Fibroblast of villous mesenchyme (primary cell): ENCODE data around the gene APIP. TPM values are rescaled to one million over a fixed set of nuclear protein-coding genes. Genes with fewer than 3 reads are reported as not detected.

Experiments
- DNase-seq: peaks from one replicate; pipeline ENCODE4 v3.0.0-alpha.2; 2010; ENCODE audit warnings: low read depth
- H3K4me3 ChIP-seq: 2 replicates; pipeline ENCODE4 v1.5.1; 2011; ENCODE audit warnings: low read depth, mild to moderate bottlenecking, low read length
- total RNA-seq: library from RNA; depleted of rRNA; stranded (reverse); fragments of >200 nt; gene quantifications from 2 replicates; pipeline ENCODE4 v1.2.3, GENCODE V29; 2012
- TF ChIP-seq, protein P1 (sequence below): IDR thresholded peaks from 2 replicates; pipeline ENCODE4 v1.5.1; 2012; ENCODE audit warnings: low read depth, mild to moderate bottlenecking, low read length; ENCODE audit not compliant: insufficient read depth

Gene APIP
- total RNA-seq, 1 donor: 33.2 TPM

DNA sequence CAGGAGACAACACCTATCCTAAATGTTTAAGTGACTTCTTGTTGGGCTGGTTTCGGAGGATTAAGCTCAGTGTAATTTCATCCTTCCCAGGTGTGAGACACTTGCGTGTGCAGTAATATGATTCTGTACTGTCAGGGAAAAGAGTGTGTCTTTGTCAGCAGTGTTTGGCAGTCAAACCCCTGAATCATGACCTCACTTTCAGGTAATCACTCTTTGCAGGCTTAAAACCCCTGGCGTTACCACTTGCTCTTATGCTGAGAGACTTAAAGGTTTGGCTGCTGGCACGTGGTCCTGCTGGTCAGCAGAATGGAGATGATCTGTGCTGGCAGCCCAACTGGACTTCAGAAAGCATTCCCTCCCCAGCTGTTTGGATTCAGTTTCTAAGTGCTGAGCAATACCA, 56.1 kb downstream of the APIP start:
- no peak overlapping the region for H3K4me3 ChIP-seq
- DNase-seq: no peak
- TF ChIP-seq, protein P1, sequence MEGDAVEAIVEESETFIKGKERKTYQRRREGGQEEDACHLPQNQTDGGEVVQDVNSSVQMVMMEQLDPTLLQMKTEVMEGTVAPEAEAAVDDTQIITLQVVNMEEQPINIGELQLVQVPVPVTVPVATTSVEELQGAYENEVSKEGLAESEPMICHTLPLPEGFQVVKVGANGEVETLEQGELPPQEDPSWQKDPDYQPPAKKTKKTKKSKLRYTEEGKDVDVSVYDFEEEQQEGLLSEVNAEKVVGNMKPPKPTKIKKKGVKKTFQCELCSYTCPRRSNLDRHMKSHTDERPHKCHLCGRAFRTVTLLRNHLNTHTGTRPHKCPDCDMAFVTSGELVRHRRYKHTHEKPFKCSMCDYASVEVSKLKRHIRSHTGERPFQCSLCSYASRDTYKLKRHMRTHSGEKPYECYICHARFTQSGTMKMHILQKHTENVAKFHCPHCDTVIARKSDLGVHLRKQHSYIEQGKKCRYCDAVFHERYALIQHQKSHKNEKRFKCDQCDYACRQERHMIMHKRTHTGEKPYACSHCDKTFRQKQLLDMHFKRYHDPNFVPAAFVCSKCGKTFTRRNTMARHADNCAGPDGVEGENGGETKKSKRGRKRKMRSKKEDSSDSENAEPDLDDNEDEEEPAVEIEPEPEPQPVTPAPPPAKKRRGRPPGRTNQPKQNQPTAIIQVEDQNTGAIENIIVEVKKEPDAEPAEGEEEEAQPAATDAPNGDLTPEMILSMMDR: no peak

DNA sequence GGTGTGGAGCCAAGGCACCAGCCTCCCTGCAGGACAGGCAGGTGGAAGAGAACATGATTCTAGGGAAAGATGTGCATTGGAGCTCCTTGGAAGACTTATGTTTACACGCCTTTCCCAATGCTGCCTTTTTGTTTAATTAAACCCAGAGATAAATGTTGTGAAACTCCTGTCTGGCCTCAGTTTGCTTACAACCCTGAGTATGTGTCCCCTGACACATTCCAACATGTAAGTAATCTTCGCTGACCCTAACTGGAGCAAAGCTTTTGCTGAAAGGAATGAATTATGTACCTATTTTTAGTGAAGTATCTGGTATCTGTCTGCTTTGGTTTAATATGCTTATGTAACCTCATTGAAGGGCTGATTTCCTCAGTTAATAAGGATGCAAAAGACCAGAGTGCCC, 56.7 kb downstream of the APIP start:
- DNase-seq: peak; percentile 87
- no peak overlapping the region for H3K4me3 ChIP-seq
- TF ChIP-seq, protein P1: no peak

GRCh38 chr11:34857463-34857862, 58.7 kb downstream of the APIP start:
- DNase-seq: no peak
- TF ChIP-seq, protein P1: no peak
- no peak overlapping the region for H3K4me3 ChIP-seq

DNA sequence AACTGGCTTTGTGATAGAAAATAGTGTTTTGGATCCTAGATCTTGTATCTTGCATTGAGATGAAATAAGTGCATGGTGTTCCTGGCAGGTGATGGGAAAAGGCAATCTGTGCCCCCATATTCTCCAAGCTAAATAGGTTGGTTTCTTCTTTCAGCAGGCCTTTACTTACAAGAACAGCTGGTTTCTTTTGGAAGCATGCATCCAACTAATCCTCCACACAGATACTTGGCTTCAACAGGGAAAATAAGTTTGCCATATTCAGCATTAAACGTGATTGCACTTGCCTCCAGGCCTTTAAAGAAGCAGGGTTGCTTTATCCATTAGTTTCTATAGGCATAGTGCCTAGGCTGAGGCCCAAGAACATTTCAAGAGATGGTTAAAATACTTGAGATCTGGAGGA, 59.9 kb downstream of the APIP start:
- no peak for DNase-seq
- no peak overlapping the region for H3K4me3 ChIP-seq
- TF ChIP-seq, protein P1: no peak

- no peak for DNase-seq
- H3K4me3 ChIP-seq: no peak overlapping the region
- TF ChIP-seq, protein P1: no peak
Measured at GRCh38 chr11:34855754-34856095, 60.5 kb downstream of the APIP start.

- TF ChIP-seq, protein P1: no peak
- DNase-seq: no peak
Measured at GRCh38 chr11:34855021-34855753, 61.0 kb downstream of the APIP start.

DNA sequence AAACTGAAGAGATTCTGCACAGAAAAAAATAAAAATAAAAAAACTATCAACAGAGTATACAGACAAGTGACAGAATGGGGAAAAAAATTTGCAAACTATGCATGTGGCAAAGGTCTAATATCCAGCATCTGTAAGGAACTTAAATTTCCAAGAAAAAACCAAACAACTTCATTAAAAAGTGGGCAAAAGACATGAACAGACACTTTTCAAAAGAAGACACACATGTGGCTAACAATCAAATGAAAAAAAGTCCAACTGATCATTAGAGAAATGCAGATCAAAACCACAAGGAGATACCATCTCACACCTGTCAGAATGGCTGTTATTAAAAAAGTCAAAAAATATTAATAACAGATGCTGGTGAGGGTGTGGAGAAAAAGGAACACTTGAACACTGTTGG, 64.3 kb downstream of the APIP start:
- TF ChIP-seq, protein P1: no peak
- H3K4me3 ChIP-seq: no peak overlapping the region
- no peak for DNase-seq

More at GRCh38 chr11:34855021-34855753, 61.0 kb downstream of the APIP start:
- H3K4me3 ChIP-seq: no peak overlapping the region
